GM18517 (cell line): ENCODE data around the gene PTPRD.

Experiments
- ATAC-seq: cut with Tn5 transposase; IDR thresholded peaks from one replicate; pipeline ENCODE4 v1.9.1; 2021; ENCODE audit warnings: mild to moderate bottlenecking, moderate library complexity; ENCODE audit not compliant: unreplicated experiment

PTPRD gene

GRCh38 chr9:9625248-9625647 lies 987.6 kb downstream of the PTPRD start:
- no peak for ATAC-seq

DNA sequence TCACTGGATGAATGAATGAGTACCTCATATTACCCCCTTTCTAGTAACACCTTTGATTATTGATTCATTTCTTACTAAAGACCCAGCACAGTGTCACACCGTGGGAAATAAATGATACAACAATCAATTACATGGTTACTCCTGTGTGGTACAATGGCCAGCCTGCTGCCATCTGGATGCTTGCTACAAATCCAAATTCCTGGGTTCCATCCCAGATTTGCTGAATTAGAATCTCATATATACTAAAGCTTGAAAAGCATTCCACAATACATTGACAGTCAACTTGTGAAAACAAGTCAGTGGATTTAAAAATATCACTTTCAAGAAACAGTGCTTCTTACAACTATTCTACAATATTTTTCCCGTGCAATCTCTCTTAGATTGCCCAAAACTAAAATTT lies 989.3 kb downstream of the PTPRD start:
- ATAC-seq: no peak

GRCh38 chr9:9621355-9621940 lies 991.4 kb downstream of the PTPRD start:
- ATAC-seq: no peak

GRCh38 chr9:9620736-9621135 lies 992.1 kb downstream of the PTPRD start:
- ATAC-seq: no peak

DNA sequence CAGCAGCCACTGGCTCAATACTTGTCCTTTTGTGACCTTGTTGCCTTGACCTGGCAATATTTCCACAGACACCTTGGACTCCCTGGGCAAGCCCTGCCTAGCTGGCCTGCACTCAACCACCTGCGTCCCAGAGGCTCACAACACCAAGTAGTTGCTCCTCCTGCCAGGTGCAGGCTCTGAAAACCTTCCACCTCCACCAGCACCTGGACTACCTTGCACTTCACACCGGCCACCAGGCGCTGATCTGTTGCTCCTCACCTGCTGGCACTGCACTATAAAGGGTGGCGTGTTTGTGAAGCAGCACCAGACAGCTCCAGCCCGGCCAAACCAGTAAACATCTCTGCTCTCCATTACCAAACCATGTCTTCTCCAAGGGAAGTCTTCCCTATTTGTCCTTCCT lies 997.7 kb downstream of the PTPRD start:
- ATAC-seq: no peak

- no peak for ATAC-seq
Observed at GRCh38 chr9:9614607-9615006, 998.2 kb downstream of the PTPRD start.

DNA sequence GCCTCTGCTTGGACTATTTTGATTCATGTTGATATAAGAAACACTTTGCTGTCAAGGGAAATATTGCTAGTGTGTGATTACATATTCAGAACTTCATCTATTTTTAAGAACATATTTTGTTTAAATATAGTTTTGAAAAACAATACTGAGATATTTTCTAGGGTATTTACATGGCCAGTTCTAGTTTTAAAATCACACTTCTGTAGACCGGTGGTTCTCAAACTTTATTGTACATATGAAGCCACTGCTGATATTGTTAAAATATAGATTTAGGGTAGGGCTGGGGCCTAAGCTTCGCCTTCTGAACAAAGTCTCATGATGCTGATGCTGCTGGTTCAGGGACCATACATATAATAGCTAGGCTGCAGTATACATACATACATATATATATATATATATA lies 1000.0 kb downstream of the PTPRD start:
- ATAC-seq: peak; percentile 49

GRCh38 chr9:9612270-9612669 lies 1000.5 kb downstream of the PTPRD start:
- ATAC-seq: peak; percentile 84

- no peak for ATAC-seq
Observed at GRCh38 chr9:9605681-9606080, 1007.1 kb downstream of the PTPRD start.

- ATAC-seq: no peak
Observed at GRCh38 chr9:9603345-9603744, 1009.5 kb downstream of the PTPRD start.

- no peak for ATAC-seq
Observed at GRCh38 chr9:9598723-9599122, 1014.1 kb downstream of the PTPRD start.

- no peak for ATAC-seq
Observed at GRCh38 chr9:9592104-9592503, 1020.7 kb downstream of the PTPRD start.

DNA sequence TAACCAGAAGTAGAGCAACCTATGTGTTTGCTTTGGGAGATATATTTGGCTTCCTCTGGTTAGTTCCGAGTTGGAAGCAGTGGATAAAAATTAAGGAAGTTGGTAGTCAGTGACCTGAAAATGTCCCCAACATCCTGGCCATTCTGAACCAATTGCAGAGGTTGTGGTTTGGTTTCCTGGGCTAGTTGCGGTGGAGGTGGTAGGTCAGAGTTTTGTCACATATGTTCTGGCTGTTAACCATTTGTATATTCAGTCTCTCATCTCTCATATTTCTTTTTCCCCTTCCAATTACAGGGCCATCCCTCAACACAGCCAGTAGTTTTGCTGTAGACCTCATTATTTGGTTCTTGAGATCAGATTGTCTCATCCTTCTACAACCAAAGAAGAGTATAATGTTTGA lies 1026.9 kb downstream of the PTPRD start:
- ATAC-seq: no peak

GRCh38 chr9:9574080-9574479 lies 1038.7 kb downstream of the PTPRD start:
- no peak for ATAC-seq

DNA sequence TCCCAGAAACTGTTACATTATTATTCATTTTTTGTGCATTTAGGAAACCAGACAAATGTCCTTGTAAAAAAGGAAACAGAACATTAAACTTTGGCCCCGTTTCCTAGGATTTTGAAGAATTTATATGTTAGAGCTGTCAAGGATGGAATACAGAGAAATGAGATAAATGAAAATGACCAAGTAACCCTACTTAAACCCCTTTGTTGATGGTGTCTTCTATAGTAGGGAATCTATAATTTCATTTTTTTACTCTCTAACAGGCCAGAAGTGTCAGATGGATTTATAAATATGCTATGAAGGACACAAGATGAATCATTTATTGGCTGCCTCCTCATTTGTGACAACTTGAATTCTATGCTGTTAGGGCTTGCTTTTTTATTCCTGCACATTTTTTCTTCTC lies 1047.1 kb downstream of the PTPRD start:
- no peak for ATAC-seq

GRCh38 chr9:9563817-9564216 lies 1049.0 kb downstream of the PTPRD start:
- no peak for ATAC-seq

DNA sequence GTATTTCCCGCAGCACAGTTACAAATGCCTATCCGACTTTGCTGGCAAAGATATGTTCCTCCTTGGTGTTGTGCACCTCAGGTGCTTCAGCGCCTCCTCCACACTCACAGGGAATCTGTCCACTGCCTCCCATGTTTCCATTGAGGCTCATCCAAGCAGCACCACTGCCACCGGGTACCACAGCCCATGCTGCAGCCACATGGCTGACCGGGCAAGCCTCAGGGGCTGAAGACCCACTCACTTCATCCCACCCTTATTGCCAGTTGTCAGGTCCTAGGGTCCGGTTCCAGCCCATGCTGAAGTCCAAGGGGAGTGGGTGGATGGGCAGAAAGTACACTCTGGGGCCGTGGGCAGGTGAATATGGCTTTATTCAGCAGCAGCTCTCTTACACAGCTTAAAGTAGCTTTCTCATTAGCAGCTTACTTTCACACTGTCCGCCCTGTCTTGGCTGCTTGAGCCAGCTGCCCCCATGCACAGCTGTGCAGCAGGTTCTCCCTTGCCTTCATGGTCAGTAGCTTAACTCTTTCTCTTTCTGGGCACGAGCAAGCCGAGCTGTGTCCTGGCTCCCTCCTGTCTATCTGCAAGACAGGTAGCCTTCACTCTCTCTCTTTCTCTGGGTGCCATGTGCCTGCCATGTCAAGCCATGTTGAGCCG lies 1052.3 kb downstream of the PTPRD start:
- no peak for ATAC-seq

DNA sequence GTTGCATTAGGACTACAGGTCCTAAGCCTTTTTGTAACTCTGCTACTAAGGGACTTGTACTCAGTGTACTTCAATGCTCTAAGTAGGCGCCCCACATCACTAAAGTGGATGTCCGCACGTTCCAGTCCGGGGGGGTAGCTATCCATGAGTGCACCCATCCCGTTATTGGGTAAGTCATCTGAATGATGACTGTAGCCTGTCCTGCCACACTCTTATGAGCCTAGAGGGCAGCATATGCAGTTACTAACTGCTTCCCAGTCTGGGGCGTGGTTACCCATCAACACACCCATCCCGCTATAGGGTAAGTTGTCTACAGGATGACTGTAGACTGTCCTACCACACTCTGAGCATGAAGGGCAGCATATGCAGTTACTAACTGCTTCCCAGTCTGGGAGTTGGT lies 1053.9 kb downstream of the PTPRD start:
- ATAC-seq: no peak

GRCh38 chr9:9557804-9558334 lies 1054.9 kb downstream of the PTPRD start:
- no peak for ATAC-seq

DNA sequence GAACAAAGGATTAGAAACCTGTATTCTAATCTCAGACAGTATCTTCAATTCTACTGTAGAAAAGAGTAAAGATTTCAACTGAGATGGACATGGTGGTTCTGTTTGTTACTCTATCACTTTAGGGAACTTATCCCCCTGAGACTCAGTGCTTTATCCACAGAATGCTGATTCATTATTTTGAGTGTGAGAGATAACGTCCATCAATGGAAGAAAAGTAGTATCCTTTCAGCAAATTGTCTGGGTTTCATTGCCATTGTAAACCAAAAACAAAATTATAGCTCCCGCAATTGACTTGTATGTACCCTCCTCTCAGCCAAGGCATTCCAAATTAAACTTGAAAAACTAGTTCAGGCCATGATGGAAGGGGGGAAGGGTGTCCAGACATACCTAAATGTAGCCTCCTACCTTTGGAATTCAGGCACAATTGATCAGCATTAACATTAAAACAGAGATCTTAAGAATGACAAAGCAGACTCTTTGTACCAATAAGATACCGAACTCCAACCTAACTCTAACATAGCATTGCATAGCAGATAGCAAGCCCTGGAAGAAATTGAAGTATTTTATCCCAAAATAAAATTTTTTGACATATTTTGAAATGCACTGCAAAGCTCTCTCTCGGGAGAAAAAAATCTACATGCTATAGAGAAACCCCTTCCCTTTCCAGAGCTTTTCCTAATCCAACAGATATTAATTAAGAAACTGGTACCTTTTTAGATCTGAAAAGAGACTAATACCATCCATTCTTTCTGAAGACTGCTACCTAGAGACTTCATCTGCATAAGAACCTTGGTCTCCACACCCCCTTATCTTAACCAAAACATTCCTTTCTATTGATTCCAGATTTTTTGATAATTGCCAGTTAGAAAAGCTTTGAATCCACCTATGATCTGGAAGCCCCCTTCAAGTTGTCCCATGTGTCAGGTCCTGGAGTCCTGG lies 1055.7 kb downstream of the PTPRD start:
- ATAC-seq: no peak

DNA sequence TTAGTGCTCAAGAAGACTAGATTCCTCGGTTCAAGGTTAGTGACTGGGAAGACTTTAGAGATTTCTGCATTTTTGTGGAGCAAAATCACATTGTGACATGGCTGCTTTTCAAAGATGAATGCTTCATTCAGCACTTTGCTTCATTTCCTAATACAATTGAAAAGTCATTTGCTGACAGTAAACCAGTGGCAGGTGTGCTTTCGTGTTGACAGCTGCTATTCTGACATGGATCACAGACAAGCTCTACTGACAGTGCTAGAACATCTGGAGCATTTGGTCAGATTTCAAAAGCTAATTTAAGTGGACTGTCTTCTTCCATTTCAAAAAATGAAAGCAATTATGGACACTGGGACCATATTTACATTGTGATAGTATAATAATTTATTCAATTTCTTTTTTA lies 1060.1 kb downstream of the PTPRD start:
- ATAC-seq: no peak

DNA sequence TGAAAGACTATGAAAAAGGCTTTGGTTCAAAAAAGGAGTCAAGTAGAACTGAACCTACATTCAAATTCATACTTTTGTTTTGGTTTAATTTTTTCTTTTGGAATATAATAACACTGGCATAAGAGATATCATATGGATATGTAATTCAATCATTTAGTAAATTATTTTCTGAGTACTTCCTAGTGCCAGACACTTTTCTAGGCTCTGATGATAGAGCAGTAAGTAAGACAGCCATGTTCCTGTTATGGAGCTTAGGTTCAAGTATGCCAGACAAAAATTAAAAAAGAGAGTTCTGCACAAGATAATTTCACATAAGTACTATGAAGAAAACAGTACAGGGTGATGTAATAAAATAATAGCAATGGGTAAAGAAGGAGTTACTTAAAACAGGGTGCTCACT lies 1074.0 kb downstream of the PTPRD start:
- no peak for ATAC-seq
